HG03135 (cell line): ENCODE results near the gene LYRM1.
"Not testable (repeated sequence)": the region's sequence is repeated elsewhere in the genome, so short reads cannot be mapped to it uniquely, and the experiment has no call there.

Source experiments
- ATAC-seq: cut with Tn5 transposase; IDR thresholded peaks from one replicate; pipeline ENCODE4 v1.9.1; 2021; ENCODE audit warnings: mild to moderate bottlenecking, moderate library complexity; ENCODE audit not compliant: unreplicated experiment

Gene LYRM1

DNA sequence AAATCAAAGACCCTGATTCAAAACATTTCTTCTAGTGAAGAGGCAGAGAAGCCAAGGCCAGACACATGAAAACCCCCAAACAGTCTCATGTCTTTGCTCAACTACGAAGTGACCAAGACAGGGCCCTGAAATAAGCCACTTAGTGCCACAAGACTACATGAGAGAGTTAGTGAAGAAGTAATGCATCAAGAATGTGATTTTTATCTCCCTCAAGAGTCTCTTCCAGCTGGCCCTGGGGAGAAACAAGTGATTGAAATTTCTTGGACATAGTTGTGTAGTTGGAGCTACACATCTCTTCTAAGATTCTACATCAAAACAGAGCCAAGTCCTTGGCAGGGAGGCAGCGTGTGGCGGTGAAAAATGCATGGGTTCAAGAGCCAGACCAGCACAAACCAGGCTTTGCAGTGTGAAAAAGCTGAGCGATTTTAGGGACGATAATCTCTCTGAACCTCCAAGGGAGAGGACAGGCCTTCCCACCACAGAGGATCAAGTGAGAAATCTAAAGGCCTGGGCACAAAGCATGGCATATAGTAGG, 30.6 kb downstream of the LYRM1 start:
- no peak for ATAC-seq

GRCh38 chr16:20933589-20933988, 33.0 kb downstream of the LYRM1 start:
- no peak for ATAC-seq

- ATAC-seq: no peak
Measured at GRCh38 chr16:20937736-20938135, 37.2 kb downstream of the LYRM1 start.

GRCh38 chr16:20938426-20938825, 37.9 kb downstream of the LYRM1 start:
- ATAC-seq: no peak

- ATAC-seq: no peak
Measured at GRCh38 chr16:20939611-20940010, 39.0 kb downstream of the LYRM1 start.

DNA sequence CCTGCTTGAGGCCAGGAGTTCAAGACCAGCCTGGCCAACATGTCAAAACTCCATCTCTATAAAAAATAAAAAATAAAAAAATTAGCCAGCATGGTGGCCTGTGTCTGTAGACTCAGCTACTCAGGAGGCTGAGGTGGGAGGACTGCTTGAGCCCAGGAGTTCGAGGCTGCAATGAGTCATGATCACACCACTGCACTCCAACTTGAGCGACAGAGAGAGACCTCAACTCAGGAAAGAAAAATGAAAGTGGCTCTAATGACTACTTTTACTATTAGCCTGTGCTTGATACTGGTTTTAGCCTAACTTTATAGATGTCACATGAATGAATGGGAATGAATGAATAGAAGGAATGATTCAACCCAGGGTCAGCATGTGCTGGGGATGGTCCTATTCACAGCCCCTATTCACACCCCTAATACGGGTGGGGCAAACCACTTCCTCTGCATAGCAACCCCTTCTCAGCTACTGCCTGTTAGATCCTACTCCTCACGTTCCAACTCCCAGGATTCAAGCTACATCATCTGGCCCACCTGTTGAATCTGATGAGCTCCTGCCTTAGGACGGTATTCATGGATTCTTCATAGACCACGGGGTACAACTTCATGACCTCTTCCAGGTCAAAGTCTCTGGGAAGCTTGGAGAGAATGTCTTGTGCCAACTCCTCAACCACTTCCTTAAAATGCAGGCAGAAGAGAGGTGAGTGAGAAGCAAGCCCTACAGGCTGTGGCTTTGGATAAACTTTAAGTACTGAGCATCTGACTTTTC, 40.5 kb downstream of the LYRM1 start:
- ATAC-seq: no peak

GRCh38 chr16:20941636-20941926, 41.0 kb downstream of the LYRM1 start:
- ATAC-seq: no peak

- ATAC-seq: no peak
Measured at GRCh38 chr16:20942256-20942655, 41.7 kb downstream of the LYRM1 start.

- ATAC-seq: no peak
Measured at GRCh38 chr16:20944861-20945574, 44.4 kb downstream of the LYRM1 start.

DNA sequence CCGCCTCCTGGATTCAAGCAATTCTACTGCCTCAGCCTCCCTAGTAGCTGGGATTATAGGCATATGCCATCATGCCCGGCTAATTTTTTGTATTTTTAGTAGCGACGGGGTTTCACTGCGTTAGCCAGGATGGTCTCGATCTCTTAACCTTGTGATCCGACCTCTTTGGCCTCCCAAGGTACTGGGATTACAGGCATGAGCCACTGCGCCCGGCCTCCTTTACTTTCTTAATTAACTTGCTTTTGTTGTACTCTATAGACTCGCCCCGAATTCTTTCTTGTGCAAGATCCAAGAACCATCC, 45.0 kb downstream of the LYRM1 start:
- ATAC-seq: not testable (repeated sequence)

DNA sequence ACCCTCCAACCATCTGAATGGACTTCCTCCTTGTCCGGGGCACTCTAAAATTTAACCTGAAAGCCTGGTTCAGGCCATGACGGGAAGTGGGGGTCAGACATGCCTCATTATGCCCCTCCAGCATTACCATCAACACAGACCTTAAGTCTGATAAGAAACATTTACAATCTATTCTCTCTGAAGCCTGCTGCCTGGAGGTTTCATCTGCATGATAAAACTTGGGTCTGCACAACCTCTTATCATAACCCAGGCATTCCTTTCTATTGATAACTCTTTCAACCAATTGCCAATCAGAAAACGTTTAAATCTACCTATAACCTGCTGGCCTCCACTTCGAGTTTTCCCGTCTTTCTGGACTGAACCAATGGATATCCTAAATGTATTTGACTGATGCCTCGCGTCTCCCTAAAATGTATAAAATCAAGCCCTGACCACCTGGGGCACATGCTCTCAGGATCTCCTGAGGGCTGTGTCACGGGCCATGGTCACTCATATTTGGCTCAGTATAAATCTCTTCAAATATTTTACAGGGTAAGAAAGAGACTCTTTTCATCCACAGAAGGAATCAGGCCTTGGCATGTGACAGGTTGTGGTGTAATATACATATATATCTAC, 45.6 kb downstream of the LYRM1 start:
- no peak for ATAC-seq

DNA sequence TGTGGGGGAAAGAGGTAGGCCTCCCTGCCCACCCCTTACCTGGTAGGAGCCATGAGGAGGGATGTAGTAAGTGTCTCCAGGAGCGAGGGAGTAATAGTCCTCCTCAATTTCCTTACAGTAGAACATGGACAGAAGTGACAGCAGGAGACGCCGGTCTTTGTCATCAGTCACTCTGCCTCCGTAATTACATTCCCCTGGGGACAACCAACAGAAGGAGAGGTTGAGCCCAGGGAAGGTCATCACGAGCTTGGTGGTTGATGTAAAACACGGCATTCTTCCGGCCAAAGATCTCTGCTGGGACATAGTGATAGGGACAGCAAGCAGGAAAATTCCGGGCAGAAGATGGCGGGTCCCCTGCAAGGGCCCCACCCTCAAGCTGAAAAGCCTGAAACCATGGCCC, 47.9 kb downstream of the LYRM1 start:
- ATAC-seq: no peak

GRCh38 chr16:20949660-20950059, 49.1 kb downstream of the LYRM1 start:
- no peak for ATAC-seq

DNA sequence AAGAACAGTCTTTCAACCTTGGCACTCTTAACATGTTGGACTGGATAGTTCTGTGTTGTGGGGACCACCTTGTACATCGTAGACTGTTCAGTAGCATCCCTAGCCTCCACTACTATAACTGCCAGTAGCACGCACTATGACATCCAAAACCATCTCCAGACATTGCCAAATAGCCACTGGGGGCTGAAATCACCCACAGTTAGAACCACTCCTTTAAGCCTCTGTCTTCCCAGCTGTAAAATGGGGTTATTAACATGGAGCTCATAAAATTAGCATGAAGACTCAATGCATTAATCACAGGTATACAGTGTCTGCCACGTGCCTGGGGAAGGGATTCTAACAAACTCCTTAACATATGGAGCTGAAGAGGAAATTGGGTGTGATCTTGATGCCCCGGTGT, 49.7 kb downstream of the LYRM1 start:
- ATAC-seq: no peak

- no peak for ATAC-seq
Measured at GRCh38 chr16:20952139-20952920, 51.8 kb downstream of the LYRM1 start.

- no peak for ATAC-seq
Measured at GRCh38 chr16:20954574-20954973, 54.0 kb downstream of the LYRM1 start.

- ATAC-seq: no peak
Measured at GRCh38 chr16:20956319-20956718, 55.7 kb downstream of the LYRM1 start.

DNA sequence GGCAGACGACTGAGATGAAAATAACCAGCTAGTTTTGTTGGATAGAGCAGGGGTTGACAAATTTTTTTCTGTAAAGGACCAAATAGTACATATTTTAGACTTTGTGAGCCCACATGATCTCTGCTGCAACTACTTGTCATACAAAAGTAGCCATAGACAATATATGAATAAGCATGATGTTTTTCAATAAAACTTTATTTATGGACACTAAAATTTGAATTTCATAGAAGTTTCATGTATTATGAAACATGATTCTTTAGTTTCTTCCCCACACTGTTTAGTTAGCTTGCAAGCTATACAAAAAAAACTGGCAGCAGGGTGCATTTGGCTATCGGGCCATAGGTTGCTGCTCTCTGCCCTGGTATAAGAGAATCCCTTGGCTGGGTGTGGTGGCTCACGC, 56.6 kb downstream of the LYRM1 start:
- ATAC-seq: no peak

DNA sequence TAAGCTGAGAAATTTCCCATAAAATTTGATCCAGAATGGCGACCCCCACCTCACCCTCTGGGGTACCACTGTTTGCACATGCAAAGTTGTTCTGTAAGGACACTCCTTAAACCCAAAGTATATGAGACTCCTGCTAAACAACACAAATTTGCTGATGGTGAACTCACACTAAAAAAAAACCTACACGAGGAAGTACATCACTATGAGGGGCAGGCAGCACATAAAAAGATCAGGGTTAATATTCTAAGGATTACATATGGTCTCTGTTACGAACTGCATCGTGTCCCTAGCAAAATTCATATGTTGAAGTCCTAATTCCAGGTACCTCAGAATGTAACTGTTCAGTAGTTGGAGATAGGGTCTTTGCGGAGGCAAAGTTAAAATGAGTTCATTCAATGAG, 60.3 kb downstream of the LYRM1 start:
- no peak for ATAC-seq

- no peak for ATAC-seq
Measured at GRCh38 chr16:20968765-20969164, 68.2 kb downstream of the LYRM1 start.

- ATAC-seq: no peak
Measured at GRCh38 chr16:20969386-20969785, 68.8 kb downstream of the LYRM1 start.
